HG02943 (cell line): ENCODE data around the gene CCDC88C.

Experiments used
- ATAC-seq: cut with Tn5 transposase; IDR thresholded peaks from one replicate; pipeline ENCODE4 v1.9.1; 2021; ENCODE audit warnings: mild to moderate bottlenecking, low read depth, moderate library complexity; ENCODE audit not compliant: unreplicated experiment

Gene CCDC88C

DNA sequence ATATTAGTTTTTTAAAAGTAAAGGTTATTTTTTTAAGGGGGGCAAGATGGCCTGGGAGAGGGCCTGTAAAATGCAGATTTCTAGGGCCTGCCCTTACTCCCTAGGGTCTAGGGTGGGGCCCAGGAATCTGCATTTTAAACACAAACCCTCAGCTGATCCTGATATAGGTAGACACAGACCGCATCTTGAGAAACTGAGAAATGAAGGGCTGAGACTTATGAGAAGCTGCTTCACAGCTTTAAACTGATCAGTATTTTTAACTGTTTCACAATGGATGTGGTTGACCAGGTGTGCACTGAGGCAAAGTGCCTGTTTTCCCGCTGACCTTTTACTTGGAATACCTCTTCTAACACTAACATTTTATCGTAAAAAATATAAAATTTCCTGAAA, 84.0 kb downstream of the CCDC88C start:
- ATAC-seq: no peak

DNA sequence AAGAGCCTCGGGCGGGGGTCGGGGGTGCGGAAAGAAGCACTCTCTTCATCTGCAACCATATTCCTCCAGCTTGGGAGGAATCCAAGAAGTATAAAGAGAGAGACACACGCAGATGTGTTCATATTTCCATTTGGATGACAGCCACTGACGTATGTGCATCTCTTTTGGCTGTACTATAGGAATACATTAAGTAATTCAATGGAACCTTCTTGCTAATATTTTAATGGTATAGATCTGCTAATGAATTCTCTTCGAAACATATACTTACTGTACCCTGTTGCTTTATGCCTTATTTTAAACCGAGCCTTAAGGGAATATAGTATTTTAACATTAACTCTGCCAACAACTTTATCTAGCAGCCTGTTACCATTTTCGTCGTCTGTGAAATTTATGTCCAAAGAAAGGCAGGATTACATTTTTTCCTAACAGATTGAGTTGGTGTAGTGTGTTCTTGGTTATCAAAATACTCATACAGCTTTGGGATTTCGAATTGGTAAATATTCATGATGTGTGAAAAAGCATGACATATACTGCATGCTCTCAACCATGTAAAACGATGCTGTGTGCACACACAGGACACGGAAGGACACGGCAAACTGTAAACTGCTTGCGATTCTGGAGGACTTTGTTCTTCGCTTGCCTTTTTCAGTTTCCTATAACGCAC, 84.5 kb downstream of the CCDC88C start:
- ATAC-seq: no peak

DNA sequence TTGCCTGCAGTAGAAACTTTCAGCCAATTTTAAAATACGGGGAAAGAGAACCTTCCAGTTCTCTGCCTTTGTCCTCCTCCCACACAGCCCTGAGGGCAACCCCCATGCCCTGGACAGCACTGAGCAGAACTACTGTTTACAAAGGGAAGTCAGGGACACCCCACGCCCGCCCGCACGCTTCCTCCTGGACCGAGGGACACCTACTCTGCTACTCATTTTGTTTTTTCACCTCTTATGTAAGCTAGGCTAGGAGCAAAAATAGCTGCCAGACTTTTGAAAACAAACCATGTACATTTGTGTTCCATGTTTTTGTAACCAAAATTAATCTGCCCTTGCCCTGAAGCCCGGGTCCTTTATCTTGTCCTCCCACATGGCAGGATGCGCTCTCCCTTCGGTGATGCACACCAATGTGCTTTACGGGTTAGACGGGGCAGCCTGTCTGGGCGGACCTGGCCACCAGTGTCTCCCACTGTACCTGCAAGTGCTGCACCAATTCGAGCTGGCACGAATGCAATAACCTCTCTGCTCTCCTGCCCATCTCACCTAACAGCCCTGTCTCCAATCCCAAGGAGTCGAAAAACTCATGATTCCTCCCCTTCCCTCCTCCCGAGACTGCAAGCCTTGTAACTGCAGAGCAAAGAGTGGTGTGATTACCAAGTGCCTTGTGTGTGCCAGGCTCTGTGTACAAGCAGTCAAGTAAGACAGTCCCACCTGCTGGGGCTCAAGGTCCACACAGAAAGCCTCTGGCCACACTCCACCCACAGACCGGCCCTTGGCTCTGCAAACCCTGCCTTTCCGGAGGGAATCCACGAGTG, 85.2 kb downstream of the CCDC88C start:
- ATAC-seq: no peak

DNA sequence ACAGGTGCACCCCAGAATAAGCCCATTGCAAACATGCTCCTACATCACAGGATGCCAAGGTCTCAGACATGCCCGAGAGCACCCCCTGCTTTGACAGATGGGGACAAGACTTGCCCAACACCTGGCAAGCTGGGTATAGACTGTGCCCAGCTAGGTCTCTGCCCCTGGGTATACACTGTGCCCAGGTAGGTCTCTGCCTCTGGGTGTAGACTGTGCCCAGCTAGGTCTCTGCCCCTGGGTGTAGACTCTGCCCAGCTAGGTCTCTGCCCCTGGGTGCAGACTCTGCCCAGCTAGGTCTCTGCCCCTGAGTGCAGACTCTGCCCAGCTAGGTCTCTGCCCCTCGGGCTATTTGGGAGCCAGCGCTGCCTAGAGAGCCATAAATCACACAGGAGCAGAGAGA, 85.9 kb downstream of the CCDC88C start:
- no peak for ATAC-seq

GRCh38 chr14:91330856-91331255, 86.8 kb downstream of the CCDC88C start:
- no peak for ATAC-seq

- ATAC-seq: no peak
These were observed 87.4 kb downstream of the CCDC88C start for GRCh38 chr14:91330096-91330696.

DNA sequence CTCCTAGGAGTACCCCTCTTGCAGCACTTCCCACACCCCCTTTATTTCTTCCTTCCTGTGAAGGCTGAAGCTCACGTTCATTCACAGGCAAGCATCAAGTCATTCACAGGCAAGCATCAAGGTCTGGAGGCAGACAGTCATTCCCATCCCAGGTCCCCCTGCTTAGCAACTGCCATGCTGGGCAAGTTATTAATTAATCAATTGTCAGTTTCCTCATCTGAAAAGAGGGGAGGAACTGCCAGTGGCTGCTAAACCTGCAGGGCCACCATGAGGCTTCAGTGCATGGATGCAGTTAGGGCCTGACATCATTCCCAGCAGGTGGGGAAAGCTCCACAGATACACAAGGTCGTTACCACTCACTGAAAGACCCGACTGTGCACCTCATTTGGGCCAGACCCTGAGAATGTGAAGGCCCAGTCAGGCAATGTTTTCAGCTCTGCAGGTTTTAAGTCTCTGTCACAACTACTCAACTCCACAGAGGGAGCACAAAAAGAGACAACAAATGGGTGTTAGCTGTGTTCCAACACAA, 88.1 kb downstream of the CCDC88C start:
- no peak for ATAC-seq

DNA sequence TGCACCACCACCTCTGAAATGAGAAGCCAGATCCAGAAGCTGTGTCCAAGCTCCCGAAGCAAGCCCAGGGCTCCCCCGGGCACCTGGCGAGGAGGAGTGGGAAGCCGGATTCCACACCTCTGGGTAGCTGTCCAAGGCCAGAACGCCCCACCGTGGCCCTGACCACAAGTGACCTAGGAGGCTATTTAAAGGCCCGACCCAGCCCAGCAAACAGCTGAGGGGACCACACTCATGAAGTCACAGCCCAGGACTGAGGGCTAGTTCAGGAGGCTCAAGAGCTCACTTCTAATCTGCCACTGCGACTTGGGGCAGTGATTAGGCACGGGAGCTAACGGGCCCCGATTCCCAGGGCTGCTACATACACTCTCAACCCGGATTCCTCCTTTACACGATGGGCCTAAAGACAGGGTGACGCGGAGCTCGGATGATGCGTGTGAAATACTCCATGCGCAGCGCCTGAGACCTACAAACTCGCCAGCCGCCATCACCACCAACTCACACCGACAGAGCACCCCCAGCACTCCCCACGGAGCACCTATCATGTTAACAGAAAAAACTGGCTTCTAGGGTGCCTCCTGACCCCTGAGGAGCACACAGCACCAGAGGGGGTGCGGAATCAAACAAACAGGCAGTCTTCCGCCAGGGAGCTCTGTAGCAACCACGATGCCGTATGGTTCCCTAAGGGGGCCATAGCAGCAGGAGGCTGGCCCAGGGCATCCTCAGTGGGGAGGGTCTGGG, 89.1 kb downstream of the CCDC88C start:
- ATAC-seq: no peak

GRCh38 chr14:91327661-91328312, 89.8 kb downstream of the CCDC88C start:
- ATAC-seq: no peak

DNA sequence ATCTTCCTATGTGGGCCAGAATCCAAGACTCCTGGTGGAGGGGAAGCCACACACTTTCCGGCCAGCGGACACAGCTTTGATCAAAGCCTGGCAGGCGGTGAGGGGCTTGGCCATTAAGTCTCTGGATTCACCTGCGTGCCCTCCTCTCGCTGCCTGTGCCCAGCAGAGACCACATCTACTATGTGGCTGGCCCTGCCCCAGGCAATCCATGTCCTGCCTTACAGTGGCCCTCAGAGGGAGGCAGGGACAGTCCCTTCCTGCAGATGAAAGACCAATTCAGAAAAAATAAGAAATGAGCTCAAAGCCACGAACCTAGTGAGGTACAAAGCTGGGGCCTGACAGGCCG, 90.4 kb downstream of the CCDC88C start:
- ATAC-seq: no peak

GRCh38 chr14:91326514-91327249, 90.9 kb downstream of the CCDC88C start:
- no peak for ATAC-seq

DNA sequence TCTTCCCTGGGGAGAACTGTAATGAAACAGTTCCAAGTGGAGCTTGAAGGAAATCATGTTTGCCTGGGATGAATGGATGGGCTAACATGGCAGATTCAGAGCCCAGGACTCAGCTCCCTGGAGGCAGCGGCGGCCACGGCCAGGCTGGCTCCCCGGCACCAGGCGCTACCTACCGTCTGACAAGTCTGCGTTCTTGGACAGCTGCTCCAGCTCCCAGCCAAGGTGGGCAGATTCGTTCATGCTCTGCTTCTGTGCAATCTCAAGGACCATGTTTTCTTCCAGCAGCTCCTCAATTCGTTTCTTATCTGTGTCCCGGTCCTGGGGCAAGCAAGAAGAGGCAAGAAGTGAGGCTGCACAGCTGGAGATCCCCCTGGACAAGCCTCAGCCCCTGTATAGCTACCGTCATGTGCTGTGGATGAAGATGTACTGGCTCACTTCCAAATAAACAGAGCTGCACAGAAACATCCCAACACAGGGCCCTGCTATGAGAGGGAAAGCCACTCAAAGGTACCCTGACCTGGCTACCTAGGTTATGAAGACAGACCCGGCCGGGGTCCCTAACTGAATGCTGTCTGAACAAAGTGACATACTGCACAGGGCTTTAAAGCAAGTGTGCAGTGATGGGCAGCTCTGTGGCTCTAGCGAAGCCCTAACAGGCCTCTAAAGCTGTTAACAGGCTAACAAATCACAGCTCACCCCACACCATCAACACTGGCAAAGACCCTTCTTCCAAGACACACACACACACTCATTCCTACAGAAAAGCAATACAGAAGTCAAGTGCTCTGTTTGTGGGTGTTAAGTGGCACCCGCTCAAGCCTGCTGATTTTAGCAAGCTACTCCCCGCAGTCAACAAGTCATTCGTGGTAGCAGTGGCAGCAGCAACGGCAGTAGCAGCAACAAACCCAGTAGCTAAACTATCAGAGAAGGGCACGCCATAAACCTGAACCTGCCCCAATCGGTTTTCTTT, 92.7 kb downstream of the CCDC88C start:
- no peak for ATAC-seq

DNA sequence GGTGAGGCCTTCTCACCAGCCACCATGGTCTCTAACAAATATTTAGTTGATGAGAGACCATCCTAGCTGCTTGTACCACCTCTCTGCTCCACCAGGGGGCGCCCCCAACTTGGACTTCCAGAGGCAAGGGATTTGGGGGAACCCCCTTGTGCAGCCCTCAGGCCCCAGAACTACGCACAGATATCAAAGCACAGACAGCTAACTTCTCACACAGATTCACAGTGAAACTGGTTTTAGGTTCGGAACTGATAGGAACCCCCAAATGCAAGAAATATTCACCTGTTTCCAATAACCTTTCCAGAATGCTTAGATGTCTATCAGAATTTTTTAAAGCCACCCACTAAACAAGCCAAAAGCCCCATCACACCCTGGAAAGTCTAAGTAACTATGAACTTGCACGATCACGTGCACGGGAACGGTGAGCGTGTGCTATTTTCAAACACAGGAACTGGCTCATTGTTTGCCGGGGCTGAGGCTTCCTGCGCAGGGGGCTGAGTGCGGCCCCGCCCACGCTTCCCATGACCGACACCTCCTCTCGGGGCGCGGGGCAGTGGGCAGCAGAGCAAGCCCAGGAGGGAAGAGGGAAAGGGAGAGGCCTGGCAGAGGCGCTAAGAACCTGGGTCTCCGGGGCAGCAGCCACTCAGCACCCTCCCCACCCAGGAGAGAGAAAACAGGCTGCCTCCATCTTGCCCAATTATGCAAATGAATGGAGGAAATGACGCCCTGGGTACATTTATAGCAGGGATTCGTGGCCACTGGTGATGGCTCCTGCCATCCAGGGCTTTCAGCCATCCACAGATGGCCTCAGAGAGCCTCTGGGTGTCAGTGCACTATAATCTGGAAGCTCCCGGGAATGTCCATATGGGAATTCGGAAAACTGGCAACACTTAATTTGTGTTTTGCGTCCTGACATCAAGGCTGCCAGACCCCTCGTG, 93.7 kb downstream of the CCDC88C start:
- ATAC-seq: peak; percentile 68

- no peak for ATAC-seq
These were observed 94.6 kb downstream of the CCDC88C start for GRCh38 chr14:91323031-91323430.

- no peak for ATAC-seq
These were observed 95.0 kb downstream of the CCDC88C start for GRCh38 chr14:91322623-91323022.

- no peak for ATAC-seq
These were observed 96.5 kb downstream of the CCDC88C start for GRCh38 chr14:91321131-91321530.

DNA sequence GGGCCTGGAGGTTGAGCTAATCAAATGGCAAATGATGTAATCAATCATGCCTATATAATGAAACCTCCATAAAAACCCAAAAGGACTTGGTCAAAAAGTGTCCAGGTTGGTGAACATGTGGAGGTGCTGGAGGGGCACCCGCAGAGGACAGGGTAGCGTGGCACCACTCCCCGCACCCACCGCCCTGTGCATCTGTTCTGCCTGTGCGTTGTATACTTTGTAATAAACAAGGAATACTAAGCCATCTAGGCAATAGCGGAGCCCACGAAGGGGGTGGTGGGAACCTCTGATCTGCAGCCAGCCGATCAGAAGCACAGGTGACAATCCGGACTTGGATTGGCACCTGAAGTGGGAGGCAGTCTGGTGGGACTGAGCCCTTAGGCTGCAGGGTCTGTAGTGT, 97.4 kb downstream of the CCDC88C start:
- no peak for ATAC-seq

DNA sequence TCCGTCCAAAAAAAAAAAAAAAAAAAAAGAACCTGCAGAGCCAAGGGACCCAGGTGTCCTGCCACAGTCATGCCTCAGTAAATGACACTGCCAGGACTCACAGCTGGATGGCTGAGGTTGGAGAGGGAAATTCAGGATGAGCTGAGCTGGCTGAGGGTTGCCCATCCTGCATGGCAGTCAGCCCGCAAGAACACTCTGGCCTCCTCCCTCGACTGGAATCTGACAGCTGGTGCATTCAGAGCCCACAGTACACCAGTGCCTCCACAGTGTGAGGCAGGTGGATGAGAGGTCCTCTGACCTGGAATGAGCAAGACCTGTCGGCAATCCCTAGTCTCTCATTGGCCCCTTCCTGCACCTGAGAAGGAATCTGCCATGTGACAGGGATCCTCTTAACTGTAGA, 98.7 kb downstream of the CCDC88C start:
- no peak for ATAC-seq
